SK-N-SH treated with all-trans-retinoic acid at 6 μM for 48 hours (cell line): Measurements from ENCODE around the gene TDRKH.

Experiments
- ARNTL ChIP-seq: fragments of 450-650 bp; formaldehyde crosslinking; IDR thresholded peaks from 2 replicates; pipeline ENCODE4 v1.5.0; 2020; ENCODE audit warnings: low read depth, mild to moderate bottlenecking, moderate library complexity, borderline replicate concordance
- CSDC2 ChIP-seq: fragments of 250-450 bp; sonication (Bioruptor Pico); IDR thresholded peaks from 2 replicates; pipeline ENCODE4 v1.5.0; 2020; ENCODE audit warnings: mild to moderate bottlenecking, moderate library complexity
- ESRRG ChIP-seq: fragments of 250-450 bp; sonication (Bioruptor Pico); IDR thresholded peaks from 2 replicates; pipeline ENCODE4 v1.6.1; 2021; ENCODE audit warnings: mild to moderate bottlenecking
- RARB ChIP-seq: fragments of 250-450 bp; sonication (Bioruptor Pico); IDR thresholded peaks from 2 replicates; pipeline ENCODE4 v1.8.0; 2021; ENCODE audit warnings: mild to moderate bottlenecking, moderate library complexity
- ZFP30 ChIP-seq: fragments of 450-650 bp; formaldehyde crosslinking; IDR thresholded peaks from 2 replicates; pipeline ENCODE4 v1.5.0; 2022; ENCODE audit warnings: mild to moderate bottlenecking, moderate library complexity
- ZNF565 ChIP-seq: fragments of 450-650 bp; formaldehyde crosslinking; conservative IDR thresholded peaks from 2 replicates; pipeline ENCODE4 v1.5.0; 2020; ENCODE audit warnings: low read depth, mild to moderate bottlenecking, moderate library complexity

DNA sequence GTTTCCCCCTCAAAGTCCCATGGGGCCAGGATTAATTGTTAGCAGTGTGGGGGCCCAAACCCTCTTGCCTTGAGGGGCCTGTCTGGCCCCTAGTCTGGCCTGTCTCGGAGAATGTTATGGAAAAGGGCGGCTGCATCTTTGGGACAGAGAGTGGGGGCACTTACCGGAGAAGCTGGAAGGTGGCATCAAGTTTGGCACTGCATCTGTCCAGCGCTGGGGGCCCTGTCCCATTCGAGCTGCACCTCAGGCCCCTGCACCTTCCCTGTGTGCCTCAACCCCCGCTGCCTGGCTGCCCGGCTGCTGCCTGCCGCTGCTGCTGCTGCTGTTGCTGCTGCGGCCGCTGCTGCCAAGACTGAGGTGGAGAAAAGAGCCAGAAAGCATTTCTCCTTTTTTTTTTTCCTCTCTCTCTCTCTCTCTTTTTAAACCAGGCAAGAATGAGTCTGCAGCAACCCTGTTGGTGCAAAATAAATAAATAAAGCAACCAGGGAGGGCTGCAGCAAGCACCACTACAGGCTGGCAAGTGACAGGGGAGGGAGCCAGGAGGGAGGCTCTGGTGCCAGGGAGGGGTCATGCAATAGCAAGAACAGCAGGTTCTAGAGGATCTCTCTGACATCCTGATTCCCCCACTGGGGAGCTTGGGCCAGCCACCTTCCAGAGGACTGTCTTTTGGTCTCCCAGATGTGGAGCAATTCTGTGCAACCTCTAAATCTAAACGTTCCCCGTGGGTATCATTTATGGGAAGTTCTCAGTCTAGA lies 14.9 kb upstream of the TDRKH start, which contains the start of gene LINGO4:
- no peak for TF ChIP-seq RARB (CRISPR knock-in tag)
- TF ChIP-seq ESRRG (CRISPR knock-in tag): no peak
- TF ChIP-seq ZNF565 (CRISPR knock-in tag): no peak
- TF ChIP-seq ZFP30: no peak
- no peak for TF ChIP-seq ARNTL (CRISPR knock-in tag)
- no peak for TF ChIP-seq CSDC2 (CRISPR knock-in tag)
